Endodermal cell (in vitro differentiated cells): ENCODE data around the gene NENF. TPM values are rescaled to one million over a fixed set of nuclear protein-coding genes. Genes with fewer than 3 reads are reported as not detected.
"Not testable (repeated sequence)": the region's sequence is repeated elsewhere in the genome, so short reads cannot be mapped to it uniquely, and the experiment has no call there.

Experiments used
- DNase-seq: peaks from one replicate; pipeline ENCODE4 v3.0.0-alpha.2; 2017
- H3K27ac ChIP-seq: 2 replicates; pipeline ENCODE4 v1.5.1; 2013; ENCODE audit warnings: mild to moderate bottlenecking, low read depth, low read length, moderate library complexity
- H3K27me3 ChIP-seq: 2 replicates; pipeline ENCODE4 v1.6.1; 2013; ENCODE audit warnings: mild to moderate bottlenecking, low read length, moderate library complexity; ENCODE audit not compliant: insufficient read depth, control insufficient read depth, poor library complexity, severe bottlenecking
- H3K36me3 ChIP-seq: 2 replicates; pipeline ENCODE4 v1.7.0; 2013; ENCODE audit warnings: mild to moderate bottlenecking, low read length, moderate library complexity; ENCODE audit not compliant: control insufficient read depth, insufficient read depth
- H3K4me1 ChIP-seq: one replicate; pipeline ENCODE4 v1.7.0; 2013; ENCODE audit warnings: low read length; ENCODE audit not compliant: control insufficient read depth, insufficient read depth
- H3K4me3 ChIP-seq: 2 replicates; pipeline ENCODE4 v1.5.1; 2013; ENCODE audit warnings: mild to moderate bottlenecking, low read length, moderate library complexity
- H3K9ac ChIP-seq: 2 replicates; pipeline ENCODE4 v1.6.1; 2013; ENCODE audit warnings: mild to moderate bottlenecking, low read length, moderate library complexity; ENCODE audit not compliant: poor library complexity, severe bottlenecking; ENCODE audit errors: extremely low read depth
- H3K9me3 ChIP-seq: 2 replicates; pipeline ENCODE4 v1.6.1; 2013; ENCODE audit warnings: mild to moderate bottlenecking, low read length, moderate library complexity; ENCODE audit not compliant: control insufficient read depth
- H3K27ac Mint-ChIP-seq: 2 replicates; pipeline ENCODE4 v1.8.0; 2020; ENCODE audit warnings: mixed read lengths
- H3K27me3 Mint-ChIP-seq: 2 replicates; pipeline ENCODE4 v1.8.0; 2021; ENCODE audit warnings: mild to moderate bottlenecking, mixed read lengths; ENCODE audit not compliant: insufficient read depth
- H3K36me3 Mint-ChIP-seq: 2 replicates; pipeline ENCODE4 v1.8.0; 2020; ENCODE audit warnings: low read depth, mixed read lengths
- H3K4me1 Mint-ChIP-seq: 2 replicates; pipeline ENCODE4 v1.8.0; 2020; ENCODE audit warnings: mixed read lengths
- H3K4me3 Mint-ChIP-seq: 2 replicates; pipeline ENCODE4 v1.8.0; 2020; ENCODE audit warnings: mild to moderate bottlenecking, moderate library complexity, mixed read lengths
- H3K9me3 Mint-ChIP-seq: 2 replicates; pipeline ENCODE4 v1.8.0; 2020; ENCODE audit warnings: mild to moderate bottlenecking, mixed read lengths
- WGBS, 2 experiments: methylation state at CpG; one replicate each; pipeline versions ENCODE4 v1.1.5 to v1.1.7; 2013; ENCODE audit warnings: missing lambda C conversion rate in 2 of 2, mixed read lengths in 1 of 2; ENCODE audit not compliant: insufficient coverage in 1 of 2, insufficient read length in 1 of 2; 5-methylcytosine and 5-hydroxymethylcytosine counted together
- total RNA-seq, 2 donors: library from RNA; stranded (reverse); fragmentation: NEBNext Ultra II Directional in 1 of 2; extraction: Animal tissue kit (Norgen Biotek cat#: 25700) in 1 of 2; gene quantifications; 2 replicates in 1 of 2; 3 replicates in 1 of 2; pipeline ENCODE4 v1.2.1, GENCODE V29; 2021
- TF ChIP-seq, protein P1 (sequence below): fragments of 200-600 bp; sonication (generic); conservative IDR thresholded peaks from 2 replicates; pipeline ENCODE4 v1.5.0; 2021; ENCODE audit warnings: antibody characterized with exemption, mild to moderate bottlenecking

The NENF gene
- total RNA-seq, 2 donors from 2014 or later = 27.0 to 35.3 TPM

DNA sequence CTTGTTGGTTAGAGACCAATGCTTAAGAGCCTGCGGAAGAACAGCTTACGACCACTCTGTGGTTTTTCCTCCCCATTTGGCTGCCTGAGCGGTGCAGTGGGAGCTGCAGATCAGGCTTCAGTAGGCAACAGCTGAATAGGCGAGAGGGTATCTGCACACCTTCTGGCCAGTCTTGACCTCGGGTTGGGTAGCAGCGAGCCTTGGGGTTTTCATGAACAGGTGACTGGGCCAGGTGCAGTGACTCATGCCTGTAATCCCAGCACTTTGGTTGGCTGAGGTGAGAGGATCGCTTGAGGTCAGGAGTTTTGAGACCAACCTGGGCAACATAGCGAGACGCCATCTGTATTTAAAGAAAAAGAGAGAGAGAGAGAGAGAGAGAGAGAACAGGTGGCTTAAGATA lies 41.0 kb downstream of the NENF start:
- Mint-ChIP-seq H3K27me3 (peaks cover 3% of the 10 kb centered on the region), H3K36me3 (no peaks in the 10 kb centered on the region), H3K27ac (no peak overlapping the region), H3K9me3 (no peaks in the 10 kb centered on the region), H3K4me1 (peaks cover 3% of the 10 kb centered on the region), H3K4me3 (no peak overlapping the region)
- Histone ChIP-seq H3K4me3 (no peak overlapping the region), H3K27me3 (no peaks in the 10 kb centered on the region), H3K36me3 (no peaks in the 10 kb centered on the region), H3K9me3 (no peaks in the 10 kb centered on the region), H3K27ac (no peak overlapping the region), H3K4me1 (no peaks in the 10 kb centered on the region), H3K9ac (no peak overlapping the region)
- 96 to 97% methylated on average over 9 of the region's 9 CpGs for WGBS, 2 experiments
- TF ChIP-seq, protein P1, sequence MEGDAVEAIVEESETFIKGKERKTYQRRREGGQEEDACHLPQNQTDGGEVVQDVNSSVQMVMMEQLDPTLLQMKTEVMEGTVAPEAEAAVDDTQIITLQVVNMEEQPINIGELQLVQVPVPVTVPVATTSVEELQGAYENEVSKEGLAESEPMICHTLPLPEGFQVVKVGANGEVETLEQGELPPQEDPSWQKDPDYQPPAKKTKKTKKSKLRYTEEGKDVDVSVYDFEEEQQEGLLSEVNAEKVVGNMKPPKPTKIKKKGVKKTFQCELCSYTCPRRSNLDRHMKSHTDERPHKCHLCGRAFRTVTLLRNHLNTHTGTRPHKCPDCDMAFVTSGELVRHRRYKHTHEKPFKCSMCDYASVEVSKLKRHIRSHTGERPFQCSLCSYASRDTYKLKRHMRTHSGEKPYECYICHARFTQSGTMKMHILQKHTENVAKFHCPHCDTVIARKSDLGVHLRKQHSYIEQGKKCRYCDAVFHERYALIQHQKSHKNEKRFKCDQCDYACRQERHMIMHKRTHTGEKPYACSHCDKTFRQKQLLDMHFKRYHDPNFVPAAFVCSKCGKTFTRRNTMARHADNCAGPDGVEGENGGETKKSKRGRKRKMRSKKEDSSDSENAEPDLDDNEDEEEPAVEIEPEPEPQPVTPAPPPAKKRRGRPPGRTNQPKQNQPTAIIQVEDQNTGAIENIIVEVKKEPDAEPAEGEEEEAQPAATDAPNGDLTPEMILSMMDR = no peak
- DNase-seq = no peak

DNA sequence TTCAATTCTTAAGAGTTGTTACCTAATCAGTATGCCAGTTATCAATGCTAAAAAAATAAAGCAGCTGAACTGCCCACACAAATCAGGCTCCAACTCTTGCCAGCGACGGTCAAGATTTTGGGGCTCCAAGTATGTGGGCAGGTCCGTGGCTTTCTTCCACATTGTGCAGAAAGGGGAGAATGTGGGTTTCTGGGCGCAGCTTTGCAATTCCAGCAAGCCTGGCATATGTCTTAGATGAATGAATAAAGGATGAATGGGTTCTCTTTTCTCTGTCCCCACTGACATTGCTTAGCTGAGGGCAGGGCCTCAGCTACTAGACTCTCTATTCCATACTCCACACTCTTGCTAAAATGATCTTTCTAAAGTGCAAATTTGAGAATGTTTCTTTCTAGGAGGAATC lies 42.4 kb downstream of the NENF start:
- DNase-seq = no peak
- Histone ChIP-seq H3K27ac (no peak overlapping the region), H3K4me3 (no peak overlapping the region), H3K9me3 (no peaks in the 10 kb centered on the region), H3K27me3 (no peaks in the 10 kb centered on the region), H3K36me3 (no peaks in the 10 kb centered on the region), H3K9ac (no peak overlapping the region), H3K4me1 (no peaks in the 10 kb centered on the region)
- H3K27ac Mint-ChIP-seq = no peak overlapping the region
- no peaks in the 10 kb centered on the region for H3K9me3 Mint-ChIP-seq
- H3K4me3 Mint-ChIP-seq = no peak overlapping the region
- peaks cover 3% of the 10 kb centered on the region for H3K27me3 Mint-ChIP-seq
- 93% methylated on average over 2 to 4 of the region's 4 CpGs for WGBS, 2 experiments
- peaks cover 15% of the 10 kb centered on the region for H3K4me1 Mint-ChIP-seq
- H3K36me3 Mint-ChIP-seq = no peaks in the 10 kb centered on the region
- TF ChIP-seq, protein P1 = no peak

DNA sequence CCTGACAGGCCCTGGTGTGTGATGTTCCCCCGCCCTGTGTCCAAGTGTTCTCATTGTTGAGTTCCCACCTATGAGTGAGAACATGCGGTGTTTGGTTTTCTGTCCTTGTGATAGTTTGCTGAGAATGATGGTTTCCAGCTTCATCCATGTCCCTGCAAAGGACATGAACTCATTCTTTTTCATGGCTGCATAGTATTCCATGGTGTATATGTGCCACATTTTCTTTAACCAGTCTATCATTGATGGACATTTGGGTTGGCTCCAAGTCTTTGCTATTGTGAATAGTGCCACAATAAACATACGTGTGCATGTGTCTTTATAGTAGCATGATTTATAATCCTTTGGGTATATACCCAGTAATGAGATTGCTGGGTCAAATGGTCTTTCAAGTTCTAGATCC lies 43.1 kb downstream of the NENF start:
- not testable (repeated sequence) for H3K27ac Mint-ChIP-seq, H3K27ac ChIP-seq, H3K4me1 ChIP-seq, H3K9me3 ChIP-seq, H3K9ac ChIP-seq, H3K9me3 Mint-ChIP-seq, H3K36me3 ChIP-seq, H3K27me3 Mint-ChIP-seq, H3K4me3 Mint-ChIP-seq, H3K4me3 ChIP-seq, H3K36me3 Mint-ChIP-seq, H3K27me3 ChIP-seq, DNase-seq
- 100% methylated on average over 1 of the region's 3 CpGs; no CpG with 5 or more reads in 1 of the 2 experiments for WGBS, 2 experiments
- peaks cover 16% of the 10 kb centered on the region for H3K4me1 Mint-ChIP-seq

DNA sequence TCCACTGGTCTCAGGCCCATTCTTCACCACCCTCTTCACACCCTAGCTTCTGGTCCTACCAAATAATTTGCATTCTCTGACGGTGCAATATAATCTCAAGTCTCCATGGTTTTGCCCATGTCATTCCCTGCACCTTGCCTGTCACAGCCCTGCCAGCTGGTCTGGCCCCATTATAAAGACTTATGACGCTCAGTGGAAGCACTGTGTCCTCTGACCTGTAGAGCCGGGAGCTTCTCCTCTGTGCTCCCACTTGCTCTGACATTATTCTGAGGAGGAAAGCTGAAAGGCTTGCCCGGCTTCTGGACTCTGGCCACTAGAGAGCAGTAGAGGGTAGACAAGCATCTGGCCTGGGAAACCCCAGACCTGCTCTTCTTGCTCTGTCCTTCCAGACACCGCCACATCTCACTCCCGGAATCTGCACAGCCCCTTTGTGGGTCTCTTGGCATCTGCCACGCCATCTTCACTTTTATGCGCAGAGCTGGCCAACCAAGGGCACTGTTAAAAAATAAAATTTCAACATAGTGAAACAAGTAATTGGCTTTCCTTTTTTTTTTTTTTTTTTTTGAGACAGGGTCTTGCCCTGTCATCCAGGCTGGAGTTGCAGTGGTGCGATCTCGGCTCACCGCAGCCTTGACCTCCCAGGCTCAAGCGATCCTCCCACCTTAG lies 44.4 kb downstream of the NENF start:
- Histone ChIP-seq H3K9me3 (no peaks in the 10 kb centered on the region), H3K9ac (no peak overlapping the region), H3K4me1 (no peaks in the 10 kb centered on the region), H3K27ac (no peak overlapping the region), H3K4me3 (no peak overlapping the region), H3K36me3 (no peaks in the 10 kb centered on the region), H3K27me3 (no peaks in the 10 kb centered on the region)
- H3K36me3 Mint-ChIP-seq = no peaks in the 10 kb centered on the region
- DNase-seq = peak; percentile 97
- no peak overlapping the region for H3K27ac Mint-ChIP-seq
- H3K4me3 Mint-ChIP-seq = no peak overlapping the region
- H3K4me1 Mint-ChIP-seq = peaks cover 16% of the 10 kb centered on the region
- H3K9me3 Mint-ChIP-seq = no peaks in the 10 kb centered on the region
- peaks cover 3% of the 10 kb centered on the region for H3K27me3 Mint-ChIP-seq
- WGBS, 2 experiments = 16 to 59% methylated on average over 3 to 12 of the region's 12 CpGs
- TF ChIP-seq, protein P1 = peak; percentile 96
